COLO668 (cell line): ENCODE measurements around the gene JPH3.
"Not testable (repeated sequence)": the region's sequence is repeated elsewhere in the genome, so short reads cannot be mapped to it uniquely, and the experiment has no call there.

Experiments
- DNase-seq: peaks from one replicate; lab custom pipeline; 2025; ENCODE audit not compliant: unreplicated experiment; lab: John Stamatoyannopoulos, UW

Gene JPH3

DNA sequence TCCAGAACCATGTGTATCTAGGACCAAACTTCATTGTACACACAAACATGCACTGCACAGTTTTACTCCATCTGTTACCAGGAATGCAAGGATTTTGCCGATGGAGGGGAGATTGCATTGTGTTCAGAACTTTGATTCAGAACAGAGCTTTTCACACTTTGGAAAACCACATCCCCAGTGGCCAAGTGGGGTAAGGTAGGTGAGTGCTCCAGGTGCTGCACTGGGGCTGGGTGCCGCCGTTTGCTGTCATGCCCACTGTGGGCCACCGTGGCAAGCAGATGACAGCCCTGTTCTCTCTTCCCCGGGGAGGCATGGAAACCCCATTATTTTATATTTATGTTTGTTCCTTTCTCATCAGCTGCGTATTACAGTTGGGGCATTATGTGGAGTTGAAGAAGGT is 29.3 kb upstream of the JPH3 start:
- DNase-seq: no peak

DNA sequence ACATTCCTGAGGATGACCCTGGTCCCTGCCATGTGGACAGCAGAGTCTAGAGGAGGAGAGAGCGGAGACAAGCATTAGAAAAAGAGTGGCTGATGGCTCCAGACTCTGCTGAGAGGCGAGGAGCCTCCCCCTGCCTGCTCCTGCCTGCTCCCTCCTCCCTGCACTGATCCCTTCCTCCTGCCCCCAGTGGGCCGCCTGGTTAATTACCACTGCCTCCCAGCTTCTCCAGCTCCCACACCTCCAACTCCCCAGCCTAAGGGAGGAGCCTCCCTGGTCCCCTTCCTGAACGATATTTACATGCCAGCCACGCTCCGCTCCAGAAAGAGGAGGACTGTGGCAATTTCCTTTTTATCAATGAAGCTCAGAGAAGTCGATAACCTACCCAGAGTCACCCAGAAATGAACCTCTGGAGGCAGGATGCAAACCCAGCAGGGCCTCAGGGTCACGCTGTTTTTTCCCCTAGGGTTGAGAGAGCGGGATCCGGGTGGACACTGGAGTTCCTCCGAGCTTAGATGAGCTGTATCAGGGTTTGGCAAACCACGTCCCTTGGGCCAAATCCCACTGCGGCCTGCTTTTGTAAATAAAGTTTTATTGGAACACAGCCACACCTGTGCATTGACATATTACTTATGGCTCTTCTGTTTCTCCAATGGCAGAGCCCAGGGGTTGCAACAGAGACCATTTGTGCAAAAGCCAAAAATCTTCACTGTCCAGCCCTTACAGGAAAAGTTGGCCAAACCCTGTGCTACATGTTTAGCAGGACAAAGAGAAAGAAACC is 27.1 kb upstream of the JPH3 start:
- no peak for DNase-seq

DNA sequence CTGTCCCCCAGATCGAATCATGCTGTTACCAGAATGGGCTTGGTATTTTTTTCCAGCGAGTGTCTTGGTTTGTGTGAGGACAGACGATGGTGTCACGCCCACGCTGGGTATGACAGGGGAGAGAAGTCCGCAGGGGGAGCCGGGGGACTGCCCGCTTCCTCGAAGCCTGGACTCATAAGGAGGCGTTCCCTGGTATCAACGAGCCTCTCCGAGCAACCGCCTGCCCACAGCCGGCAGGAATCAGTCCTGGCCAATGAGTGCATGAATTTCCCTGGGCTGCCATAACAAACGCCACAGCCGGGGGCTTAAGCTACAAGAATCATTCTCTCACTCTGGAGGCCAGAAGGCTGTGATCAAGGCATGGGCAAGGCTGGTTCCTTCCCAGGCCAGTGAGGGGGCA is 26.1 kb upstream of the JPH3 start:
- no peak for DNase-seq

DNA sequence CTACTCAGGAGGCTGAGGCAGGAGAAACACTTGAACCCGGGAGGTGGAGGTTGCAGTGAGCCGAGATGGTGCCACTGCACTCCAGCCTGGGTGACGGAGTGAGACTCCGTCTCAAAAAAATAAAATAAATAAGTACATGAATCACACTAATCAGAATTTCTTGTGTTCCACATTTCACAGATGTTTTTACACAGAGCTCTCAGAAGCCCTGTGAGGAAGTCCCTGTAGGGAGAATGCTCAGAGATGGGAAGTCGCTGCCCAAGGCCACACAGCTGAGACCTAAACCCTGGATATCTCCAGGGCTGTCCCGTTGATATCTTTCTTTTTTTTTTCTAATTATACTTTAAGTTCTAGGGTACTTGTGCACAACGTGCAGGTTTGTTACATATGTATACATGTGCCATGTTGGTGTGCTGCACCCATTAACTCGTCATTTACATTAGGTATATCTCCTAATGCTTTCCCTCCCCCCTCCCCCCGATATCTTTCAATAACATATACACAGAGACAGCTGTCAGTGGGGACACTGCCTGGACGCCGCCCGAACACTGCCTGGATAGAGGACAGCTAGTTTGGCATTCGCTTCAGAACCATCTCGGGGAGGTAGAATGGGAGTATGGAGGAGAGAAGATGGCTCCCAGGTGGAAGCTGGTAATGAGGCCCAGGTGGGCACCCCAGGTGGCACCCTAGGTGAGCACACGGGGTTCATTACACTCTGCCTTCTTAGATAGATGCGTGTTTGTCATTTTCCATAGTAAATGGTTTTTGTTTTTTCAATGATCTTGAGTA is 24.0 kb upstream of the JPH3 start:
- not testable (repeated sequence) for DNase-seq

DNA sequence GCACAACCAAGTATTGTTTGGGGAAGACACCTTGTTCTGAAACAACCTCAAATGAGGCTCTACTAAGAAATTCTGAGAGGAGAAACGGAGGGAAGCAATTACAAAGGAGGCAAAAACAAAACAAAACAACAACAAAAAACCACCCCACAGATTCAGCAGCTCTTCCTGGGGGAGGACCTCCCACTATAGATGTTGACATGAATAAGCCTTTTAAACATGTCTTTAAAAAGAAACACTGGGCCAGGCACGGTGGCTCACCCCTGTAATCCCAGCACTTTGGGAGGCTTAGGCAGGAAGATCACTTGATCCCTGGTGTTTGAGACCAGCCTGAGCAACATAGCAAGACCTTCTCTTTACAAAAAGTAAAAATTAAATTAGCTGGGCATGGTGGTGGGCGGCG is 22.6 kb upstream of the JPH3 start:
- DNase-seq: no peak

DNA sequence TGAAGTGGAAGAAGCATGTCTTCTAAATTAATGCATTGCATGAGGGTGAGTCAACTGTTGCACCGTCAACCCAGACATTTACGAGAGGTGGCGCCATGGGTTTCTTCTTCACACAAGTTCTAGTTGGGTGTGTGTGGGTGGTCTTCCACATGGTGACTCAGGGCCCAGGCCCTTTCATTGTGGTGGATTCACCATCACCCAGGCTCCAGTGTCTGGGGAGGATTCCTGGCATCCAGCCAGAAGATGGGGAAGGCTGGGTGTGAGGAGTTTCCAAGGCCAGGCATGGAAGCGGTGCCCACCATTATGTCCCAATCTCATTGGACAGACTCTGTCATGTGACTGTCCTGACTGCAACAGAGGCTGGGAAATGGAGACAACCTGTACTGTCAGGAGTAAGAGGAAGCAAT is 21.4 kb upstream of the JPH3 start:
- no peak for DNase-seq

DNA sequence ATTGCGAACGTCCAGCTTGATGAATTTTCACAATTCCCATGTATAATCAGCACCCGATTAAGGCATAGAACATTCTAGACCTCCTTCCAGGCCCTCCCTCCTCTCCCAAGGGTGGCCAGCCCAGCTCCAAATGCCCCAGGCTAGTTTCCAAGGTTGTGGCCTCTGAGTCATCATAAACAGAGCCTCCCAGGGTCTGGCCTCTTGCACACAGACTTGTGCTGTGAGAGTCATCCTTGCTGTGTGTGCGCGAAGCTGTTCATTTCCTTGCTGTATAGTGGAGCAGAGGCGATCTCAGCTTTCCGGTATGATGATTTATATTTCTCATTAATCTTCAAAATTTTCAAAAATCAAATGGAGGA is 20.5 kb upstream of the JPH3 start:
- DNase-seq: no peak

DNA sequence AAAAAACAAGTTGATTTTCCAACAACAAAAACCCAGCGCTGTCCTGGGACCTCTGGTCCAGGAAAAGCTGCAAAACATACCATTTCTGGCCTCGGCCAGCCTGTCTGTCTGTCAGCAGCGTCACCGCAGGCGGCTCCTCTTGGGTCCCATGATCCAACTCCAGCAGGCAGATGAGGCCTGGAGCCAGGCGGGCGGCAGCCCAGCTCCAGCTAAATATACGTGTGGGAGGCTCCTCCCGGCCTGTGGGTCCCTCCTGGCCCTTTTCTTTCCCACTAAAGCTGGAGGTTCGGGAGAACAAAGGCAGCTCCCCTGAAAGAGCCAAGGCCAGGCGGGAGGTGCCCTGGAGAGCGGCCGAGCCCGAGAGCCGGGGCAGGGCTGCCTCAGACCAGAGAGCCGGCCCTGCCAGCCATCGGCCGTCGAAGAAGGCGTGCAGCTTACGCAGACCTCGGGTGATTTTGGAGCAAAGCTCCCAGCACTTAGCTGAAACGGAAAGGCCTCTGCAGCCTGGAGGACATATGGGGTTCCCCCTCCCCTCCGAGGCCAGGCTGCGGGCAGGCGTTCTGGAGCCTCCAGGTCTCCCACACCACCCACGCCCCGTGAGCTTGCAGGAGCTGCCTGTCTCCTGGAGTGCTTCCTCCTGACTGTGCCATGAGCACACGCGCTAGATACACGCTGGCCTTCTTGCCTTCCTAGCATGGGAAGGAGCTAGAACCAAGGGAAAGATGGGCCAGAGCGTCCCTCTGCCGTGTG is 19.9 kb upstream of the JPH3 start:
- no peak for DNase-seq

DNA sequence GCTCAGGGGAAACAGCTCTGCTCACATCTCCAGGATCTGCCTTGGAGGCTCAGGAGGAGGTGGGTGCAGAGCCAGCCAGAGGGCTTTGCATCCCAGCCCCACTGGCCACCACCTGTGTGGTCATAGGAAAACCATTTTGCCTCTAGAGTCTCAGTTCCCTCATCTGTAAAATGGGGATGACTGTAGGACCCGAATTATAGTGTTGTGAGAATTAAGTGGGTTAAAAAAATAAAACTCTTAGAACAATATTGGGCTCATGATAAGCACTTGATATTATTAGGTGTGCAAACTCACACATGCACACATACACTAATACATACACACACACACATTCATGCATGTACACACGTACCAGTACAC is 19.4 kb upstream of the JPH3 start:
- DNase-seq: no peak

DNA sequence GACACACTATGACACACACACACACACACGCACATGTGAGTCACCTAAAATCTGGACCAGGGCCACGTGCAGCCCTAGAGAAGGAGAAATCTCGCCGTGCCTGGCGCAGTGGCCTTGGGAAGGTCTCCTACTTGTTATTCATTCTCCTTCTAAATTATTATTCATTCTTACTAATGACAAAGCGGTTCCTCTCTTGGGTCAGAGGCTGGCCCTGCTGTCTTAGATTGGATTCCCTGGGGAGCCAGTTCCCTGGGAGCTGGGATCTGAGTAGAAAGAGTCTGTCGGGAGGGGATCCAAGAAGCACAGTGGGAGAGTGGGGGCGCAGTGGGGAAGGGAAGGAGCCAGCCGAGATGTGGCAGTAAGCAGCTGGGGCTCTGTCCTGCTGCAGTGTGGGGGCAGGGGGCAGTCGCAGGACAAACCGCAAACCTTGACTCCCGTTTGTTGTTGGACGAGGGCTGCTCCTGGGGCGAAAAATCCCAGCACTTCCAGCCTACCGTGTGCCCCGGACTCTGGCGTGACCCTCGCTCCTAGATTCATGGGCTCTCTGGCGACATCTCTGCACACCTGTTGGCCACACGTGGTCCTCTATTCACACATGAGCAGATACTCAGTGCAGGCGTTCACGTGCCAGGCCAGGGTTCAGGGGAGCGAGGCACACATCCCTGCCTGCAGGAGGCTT is 18.7 kb upstream of the JPH3 start:
- no peak for DNase-seq

DNA sequence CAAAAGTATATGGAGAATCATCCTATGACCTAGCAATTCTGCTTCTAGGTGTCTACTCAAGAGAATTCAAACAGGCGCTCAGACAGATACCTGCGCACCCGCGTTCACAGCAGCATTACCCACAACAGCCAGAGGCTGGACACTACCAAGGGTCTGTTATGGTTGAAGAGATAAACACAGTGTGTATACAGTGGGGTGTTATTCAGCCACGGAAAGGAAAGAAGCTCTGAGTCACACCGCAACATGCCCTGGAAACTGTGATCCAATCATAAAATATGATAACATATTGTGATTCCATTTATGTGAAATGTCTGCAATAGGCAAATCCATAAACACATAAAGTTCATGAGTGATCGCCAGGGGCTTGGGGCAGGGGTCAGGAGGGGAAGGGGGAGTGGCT is 18.0 kb upstream of the JPH3 start:
- no peak for DNase-seq

DNA sequence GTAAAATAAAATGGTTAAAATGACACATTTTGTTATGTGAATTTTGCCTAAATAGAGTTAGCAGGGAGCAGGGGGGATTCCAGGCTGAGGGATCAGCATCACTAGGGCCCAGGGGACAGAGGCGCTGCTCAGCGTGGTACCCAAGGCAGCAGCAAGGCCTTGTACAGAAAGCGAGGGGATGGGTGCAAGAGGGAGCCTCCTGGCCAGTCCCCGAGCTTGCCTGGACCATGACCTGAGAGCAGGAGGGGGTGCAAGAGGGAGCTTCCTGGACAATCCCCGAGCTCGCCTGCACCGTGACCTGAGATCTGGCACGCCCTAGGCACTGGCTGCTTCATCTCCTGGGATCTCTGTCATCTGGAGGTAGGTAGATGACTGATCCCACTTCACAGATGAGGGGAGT is 17.3 kb upstream of the JPH3 start:
- DNase-seq: no peak

DNA sequence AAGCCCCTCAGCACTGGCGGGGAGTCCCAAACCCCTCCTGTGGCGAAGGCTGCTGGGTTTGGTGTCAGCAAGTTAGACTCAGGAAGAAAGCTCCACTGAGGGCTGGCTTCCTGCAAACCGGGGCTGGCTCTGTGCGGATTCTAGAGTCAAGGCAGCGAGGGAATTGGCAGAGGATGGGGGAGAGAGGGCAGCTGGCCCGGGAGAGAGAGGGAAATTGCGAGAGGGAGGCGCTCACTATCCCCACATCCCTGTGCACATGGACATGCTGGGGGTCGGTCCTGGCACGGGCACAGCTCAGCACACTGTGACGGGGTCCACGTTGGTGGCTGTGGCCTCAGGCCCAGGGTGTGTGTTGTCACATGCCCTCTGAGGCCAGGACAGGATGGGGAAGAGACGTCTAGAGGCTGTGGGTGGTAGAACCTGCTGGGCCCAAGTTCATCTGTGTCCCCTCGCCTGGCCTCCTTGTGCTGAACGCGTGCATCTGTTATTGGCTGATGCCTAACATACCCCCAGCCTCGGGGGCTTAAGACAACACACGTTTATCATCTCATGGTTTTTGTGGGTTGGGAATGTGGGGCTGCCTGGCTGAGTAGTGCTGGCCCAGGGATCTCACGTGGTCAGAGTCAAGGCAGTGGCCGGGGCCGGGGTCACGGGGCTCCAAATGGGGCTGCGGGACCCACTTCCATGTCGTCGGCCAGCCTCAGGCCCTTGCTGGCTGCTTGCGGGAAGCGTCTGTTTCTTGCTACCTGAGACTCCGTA is 16.7 kb upstream of the JPH3 start:
- no peak for DNase-seq

DNA sequence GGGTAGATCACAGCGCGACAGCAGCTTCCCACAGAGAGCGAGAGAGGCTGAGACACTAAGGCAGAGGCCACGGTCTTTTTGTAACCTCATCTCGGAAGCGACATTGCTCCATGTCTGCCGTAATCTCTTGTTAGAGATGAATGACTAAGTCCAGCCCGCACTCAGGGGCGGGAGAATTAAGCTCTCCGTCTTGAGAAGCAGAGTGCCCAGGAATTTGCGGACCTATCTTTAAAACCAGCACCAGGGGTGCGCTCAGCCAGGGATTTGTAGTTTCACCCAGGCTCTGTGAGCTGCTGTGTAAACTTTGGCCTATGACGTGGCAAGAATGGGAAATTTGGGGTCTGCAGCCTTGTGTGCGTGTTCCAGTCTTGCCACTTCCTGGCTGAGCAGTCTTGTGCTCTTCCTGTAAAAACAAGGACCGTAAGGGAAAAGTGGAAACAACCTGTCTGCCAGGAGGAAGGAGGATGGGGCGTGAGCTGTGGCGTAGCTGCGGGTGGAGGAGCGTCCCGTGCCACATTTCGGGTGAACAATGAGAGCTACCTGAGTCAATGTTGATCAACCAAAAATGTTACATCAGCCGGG is 16.0 kb upstream of the JPH3 start:
- no peak for DNase-seq

DNA sequence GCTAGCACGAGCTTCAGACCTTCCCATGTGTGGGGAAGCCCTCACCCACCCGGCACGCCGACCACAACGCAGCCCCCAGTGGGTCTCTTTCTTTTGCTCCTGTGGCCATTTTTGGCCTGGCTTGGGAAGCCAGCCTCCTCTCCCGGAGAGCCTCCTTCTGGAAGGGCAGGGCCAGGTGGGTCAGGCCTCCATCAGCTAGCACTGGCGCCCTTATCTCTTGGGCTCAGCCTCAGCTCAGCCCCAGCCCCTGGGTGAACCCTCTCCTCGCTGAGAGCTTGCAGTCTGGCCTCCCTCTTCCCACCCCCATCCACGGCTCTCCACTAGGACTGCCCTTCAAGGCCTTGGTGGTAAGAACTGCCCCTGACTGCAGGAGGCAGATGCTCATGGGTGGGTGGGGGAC is 14.7 kb upstream of the JPH3 start:
- DNase-seq: no peak

DNA sequence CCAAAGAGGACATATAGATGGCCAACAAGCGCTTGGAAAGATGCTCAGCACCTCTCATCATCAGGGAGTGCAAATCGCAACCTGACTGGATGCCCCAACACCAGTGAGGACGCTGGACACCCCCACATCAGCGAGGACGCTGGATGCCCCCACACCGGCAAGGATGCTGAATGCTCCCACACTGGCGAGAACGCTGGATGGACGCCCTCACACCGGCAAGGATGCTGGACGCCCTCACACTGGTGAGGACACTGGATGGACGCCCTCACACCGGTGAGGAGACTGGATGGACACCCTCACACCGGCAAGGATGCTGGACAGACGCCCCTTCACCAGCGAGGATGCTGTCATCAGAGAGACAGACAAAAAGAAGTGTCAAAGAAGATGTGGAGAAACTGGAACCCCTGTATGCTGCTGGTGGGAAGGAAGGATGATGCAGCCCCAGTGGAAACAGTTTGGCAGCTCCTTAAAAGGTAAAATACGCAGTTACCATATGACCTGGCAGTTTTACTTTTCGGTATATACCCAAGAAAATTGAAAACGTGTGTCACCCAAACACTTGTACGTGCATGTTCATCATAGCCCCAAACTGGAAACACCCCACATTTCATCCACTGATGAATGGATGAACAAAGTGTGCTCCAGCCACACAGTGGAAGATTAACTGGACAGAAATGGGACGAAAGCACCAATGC is 10.1 kb upstream of the JPH3 start:
- no peak for DNase-seq

DNA sequence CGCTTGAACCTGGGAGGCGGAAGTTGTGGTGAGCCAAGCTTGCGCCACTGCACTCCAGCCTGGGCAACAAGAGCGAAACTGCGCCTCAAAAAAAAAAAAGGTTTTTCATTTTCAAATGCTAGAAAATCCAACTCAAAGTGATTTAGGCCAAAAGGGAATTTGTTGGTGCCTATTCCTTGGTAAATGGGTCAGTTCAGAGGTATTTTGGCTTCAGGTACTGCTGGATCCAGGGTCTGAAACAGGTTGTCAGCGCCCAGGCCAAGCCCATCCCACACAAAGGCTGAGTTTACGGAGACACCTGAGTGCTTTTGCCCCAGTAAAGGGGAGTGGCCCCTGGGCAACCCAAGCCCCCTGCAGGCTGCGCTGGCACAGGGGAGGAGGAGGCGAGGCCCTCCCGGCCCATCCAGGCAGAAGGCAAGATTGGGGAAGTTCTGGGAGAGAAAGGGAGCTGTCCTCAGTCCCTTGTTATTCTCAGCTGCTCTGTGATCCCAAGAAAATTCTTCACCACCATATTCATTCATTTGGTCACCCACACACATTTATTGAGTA is 8.5 kb upstream of the JPH3 start:
- no peak for DNase-seq

DNA sequence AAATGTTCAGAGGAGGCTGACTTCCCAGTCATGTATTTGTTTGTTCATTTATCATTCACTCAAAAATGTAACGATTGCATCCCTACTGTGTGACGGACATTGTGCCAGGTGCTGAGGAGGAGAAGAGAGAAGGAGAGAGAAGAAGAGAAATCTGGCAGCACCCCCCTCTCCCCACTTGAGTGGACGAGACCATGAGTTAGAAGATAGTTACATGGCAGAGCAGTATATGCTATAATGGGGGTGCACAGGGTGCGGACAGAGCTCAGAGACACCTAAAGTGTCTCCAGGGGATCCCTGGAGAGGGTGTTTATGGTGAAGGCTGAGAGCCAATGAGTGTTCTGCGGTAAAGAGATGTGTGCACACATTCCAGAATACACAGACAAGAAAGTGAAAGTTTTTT is 6.6 kb upstream of the JPH3 start:
- no peak for DNase-seq

DNA sequence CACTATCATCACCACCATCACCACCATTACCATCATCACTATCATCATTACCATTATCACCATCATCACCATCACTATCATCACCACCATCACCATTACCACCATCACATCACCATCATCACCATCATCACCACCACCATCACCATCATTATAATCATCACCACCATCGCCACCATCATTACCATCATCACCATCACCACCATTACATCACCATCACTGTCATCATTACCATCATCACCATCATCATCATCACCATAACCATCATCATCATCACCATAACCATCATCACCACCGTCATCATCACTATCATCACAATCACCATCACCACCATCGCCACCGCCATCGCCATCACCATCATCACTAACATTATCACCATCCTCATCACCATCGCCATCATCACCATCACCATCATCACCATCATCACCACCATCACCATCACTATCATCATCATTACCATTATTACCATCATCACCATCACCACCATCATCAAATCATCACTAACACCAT is 4.9 kb upstream of the JPH3 start:
- no peak for DNase-seq
